Keratinocyte (primary cell): ENCODE results near the gene FAM13C. TPM values are rescaled to one million over a fixed set of nuclear protein-coding genes. Genes with fewer than 3 reads are reported as not detected.

Source experiments
- DNase-seq: peaks from one replicate; pipeline ENCODE4 v3.0.0-alpha.2; 2011; ENCODE audit warnings: low read depth, missing footprints, low spot score
- FAIRE-seq: peaks from 2 replicates; lab custom pipeline; 2011; peaks lifted over from hg19 to GRCh38; lab: Jason Lieb, UNC
- H2AFZ ChIP-seq: 2 replicates; pipeline ENCODE4 v1.6.0; 2012; ENCODE audit warnings: low read length, control low read depth, inconsistent platforms; ENCODE audit not compliant: control insufficient read depth
- H3K27ac ChIP-seq: 2 replicates; pipeline ENCODE4 v1.5.1; 2011; ENCODE audit warnings: low read length; ENCODE audit not compliant: control insufficient read depth, insufficient read depth
- H3K27me3 ChIP-seq: 3 replicates; pipeline ENCODE4 v1.6.0; 2011; ENCODE audit warnings: low read length; ENCODE audit not compliant: control insufficient read depth, insufficient read depth; ENCODE audit errors: extremely low read depth
- H3K36me3 ChIP-seq, 2 experiments: 2 replicates in 1 of 2; 3 replicates in 1 of 2; pipeline ENCODE4 v1.5.1; 2011; ENCODE audit warnings: low read length in 2 of 2, mild to moderate bottlenecking in 1 of 2; ENCODE audit not compliant: control insufficient read depth in 2 of 2, insufficient read depth in 2 of 2; ENCODE audit errors: extremely low read depth in 1 of 2
- H3K4me1 ChIP-seq: 3 replicates; pipeline ENCODE4 v1.5.1; 2011; ENCODE audit warnings: low read length; ENCODE audit not compliant: control insufficient read depth, insufficient read depth; ENCODE audit errors: extremely low read depth
- H3K4me2 ChIP-seq: 3 replicates; pipeline ENCODE4 v1.6.0; 2011; ENCODE audit warnings: low read depth, low read length; ENCODE audit not compliant: control insufficient read depth, insufficient read depth; ENCODE audit errors: extremely low read depth
- H3K4me3 ChIP-seq, 3 experiments: fragments of 200-600 bp in 1 of 3; sonication (generic) in 1 of 3; 2 replicates in 2 of 3; 3 replicates in 1 of 3; pipeline ENCODE4 v1.5.1; 2011 to 2016; ENCODE audit warnings: low read length in 3 of 3, mild to moderate bottlenecking in 3 of 3, control low read depth in 2 of 3, inconsistent platforms in 1 of 3, low read depth in 1 of 3, mixed read lengths in 1 of 3, mixed run types in 1 of 3, moderate library complexity in 1 of 3; ENCODE audit not compliant: control insufficient read depth in 2 of 3, insufficient read depth in 2 of 3; ENCODE audit errors: extremely low read depth in 1 of 3
- H3K79me2 ChIP-seq: 2 replicates; pipeline ENCODE4 v1.6.0; 2012; ENCODE audit warnings: low read length; ENCODE audit not compliant: control insufficient read depth, insufficient read depth
- H3K9ac ChIP-seq: 3 replicates; pipeline ENCODE4 v1.6.0; 2011; ENCODE audit warnings: low read length; ENCODE audit not compliant: control insufficient read depth, insufficient read depth; ENCODE audit errors: extremely low read depth
- H3K9me1 ChIP-seq: 3 replicates; pipeline ENCODE4 v1.6.0; 2011; ENCODE audit warnings: low read length; ENCODE audit not compliant: control insufficient read depth, insufficient read depth; ENCODE audit errors: extremely low read depth
- H3K9me3 ChIP-seq: 2 replicates; pipeline ENCODE4 v1.5.1; 2012; ENCODE audit warnings: low read depth, low read length; ENCODE audit not compliant: control insufficient read depth
- H4K20me1 ChIP-seq: 3 replicates; pipeline ENCODE4 v1.6.0; 2011; ENCODE audit warnings: low read length; ENCODE audit not compliant: control insufficient read depth, insufficient read depth; ENCODE audit errors: extremely low read depth
- CTCF ChIP-seq, 3 experiments: IDR thresholded peaks in 1 of 3; conservative IDR thresholded peaks in 1 of 3; optimal IDR thresholded peaks in 1 of 3; 2 replicates in 2 of 3; 3 replicates in 1 of 3; pipeline versions ENCODE3 to v1.5.1; 2011; ENCODE audit warnings: low read length in 3 of 3, mild to moderate bottlenecking in 3 of 3, moderate library complexity in 2 of 3, control low read depth in 1 of 3, inconsistent platforms in 1 of 3; ENCODE audit not compliant: insufficient read depth in 2 of 3; ENCODE audit errors: extremely low read depth in 1 of 3
- EZH2 ChIP-seq: IDR thresholded peaks from one replicate; pipeline ENCODE4 v1.6.1; 2012; ENCODE audit warnings: inconsistent platforms, mild to moderate bottlenecking, low read length, moderate library complexity
- dilution Hi-C: fragments of 300-500 bp; cut with MboI; formaldehyde crosslinking; loops from one replicate; pipeline ENCODE4 v1.7.0; 2020; ENCODE audit warnings: low sequenced_read_pairs; ENCODE audit not compliant: extremely low pct_ligation_motif_present
- polyA plus RNA-seq, 5 experiments: library from polyadenylated mRNA; depleted of rRNA in 3 of 5; stranded (reverse) in 3 of 5; stranded (forward) in 1 of 5; unstranded in 1 of 5; fragments of >200 nt; gene quantifications; 1 replicate in 1 of 5; 2 replicates in 3 of 5; 3 replicates in 1 of 5; pipeline versions ENCODE4 v1.2.1 to v1.2.3, GENCODE V29; 2011 to 2012; ENCODE audit warnings: missing spikeins in 2 of 5, low read depth in 1 of 5, low replicate concordance in 1 of 5

FAM13C gene
- polyA plus RNA-seq, 1 donor (not counting 4 experiments of a cell fraction or from before 2014, with no cell fraction given): 0.58 TPM

GRCh38 chr10:59325116-59325515 lies 37.2 kb downstream of the FAM13C start:
- H3K79me2 ChIP-seq: no peaks in the 10 kb centered on the region
- DNase-seq (no peak), FAIRE-seq (no peak)
- no peaks in the 10 kb centered on the region for H3K9me1 ChIP-seq
- H3K4me3 ChIP-seq: no peak overlapping the region
- dilution Hi-C loops: no loop called here
- no peak overlapping the region for H3K9ac ChIP-seq
- TF ChIP-seq CTCF (optimal IDR thresholded peaks at IDR 0.05 in 1 of 3, IDR thresholded peaks at IDR 0.05 in 1 of 3, conservative IDR thresholded peaks at IDR 0.05 in 1 of 3; ENCODE audit: extremely low read depth in 1 of 3, insufficient read depth in 2 of 3, low read length in 3 of 3): no peak
- no peak for TF ChIP-seq EZH2
- H3K27ac ChIP-seq: no peak overlapping the region
- no peak overlapping the region for H3K4me2 ChIP-seq
- H3K4me1 ChIP-seq: no peaks in the 10 kb centered on the region
- no peak overlapping the region for H2AFZ ChIP-seq
- no peaks in the 10 kb centered on the region for H3K27me3 ChIP-seq
- no peaks in the 10 kb centered on the region for H4K20me1 ChIP-seq
- H3K9me3 ChIP-seq: no peaks in the 10 kb centered on the region
- no peaks in the 10 kb centered on the region for H3K36me3 ChIP-seq

- Histone ChIP-seq H3K79me2 (no peaks in the 10 kb centered on the region), H3K9me3 (no peaks in the 10 kb centered on the region), H3K9ac (no peak overlapping the region), H3K9me1 (no peaks in the 10 kb centered on the region), H3K27ac (no peak overlapping the region), H3K4me1 (no peaks in the 10 kb centered on the region), H3K27me3 (no peaks in the 10 kb centered on the region), H3K4me2 (no peak overlapping the region), H2AFZ (no peak overlapping the region), H4K20me1 (no peaks in the 10 kb centered on the region), H3K36me3 (no peaks in the 10 kb centered on the region), H3K4me3 (no peak overlapping the region)
- dilution Hi-C loops: no loop called here
- TF ChIP-seq CTCF (optimal IDR thresholded peaks at IDR 0.05 in 1 of 3, IDR thresholded peaks at IDR 0.05 in 1 of 3, conservative IDR thresholded peaks at IDR 0.05 in 1 of 3; ENCODE audit: extremely low read depth in 1 of 3, insufficient read depth in 2 of 3, low read length in 3 of 3) (no peak), EZH2 (no peak)
- no peak for DNase-seq
- FAIRE-seq: no peak
Observed at GRCh38 chr10:59324597-59324996, 37.8 kb downstream of the FAM13C start.
